AG08395 (cell line): ENCODE data around the gene KRTAP5-5.
"Not testable (repeated sequence)": the region's sequence is repeated elsewhere in the genome, so short reads cannot be mapped to it uniquely, and the experiment has no call there.

Experiments
- DNase-seq: peaks from one replicate; pipeline ENCODE4 v3.0.0; 2012; ENCODE audit warnings: mixed read lengths, low spot score

The KRTAP5-5 gene

DNA sequence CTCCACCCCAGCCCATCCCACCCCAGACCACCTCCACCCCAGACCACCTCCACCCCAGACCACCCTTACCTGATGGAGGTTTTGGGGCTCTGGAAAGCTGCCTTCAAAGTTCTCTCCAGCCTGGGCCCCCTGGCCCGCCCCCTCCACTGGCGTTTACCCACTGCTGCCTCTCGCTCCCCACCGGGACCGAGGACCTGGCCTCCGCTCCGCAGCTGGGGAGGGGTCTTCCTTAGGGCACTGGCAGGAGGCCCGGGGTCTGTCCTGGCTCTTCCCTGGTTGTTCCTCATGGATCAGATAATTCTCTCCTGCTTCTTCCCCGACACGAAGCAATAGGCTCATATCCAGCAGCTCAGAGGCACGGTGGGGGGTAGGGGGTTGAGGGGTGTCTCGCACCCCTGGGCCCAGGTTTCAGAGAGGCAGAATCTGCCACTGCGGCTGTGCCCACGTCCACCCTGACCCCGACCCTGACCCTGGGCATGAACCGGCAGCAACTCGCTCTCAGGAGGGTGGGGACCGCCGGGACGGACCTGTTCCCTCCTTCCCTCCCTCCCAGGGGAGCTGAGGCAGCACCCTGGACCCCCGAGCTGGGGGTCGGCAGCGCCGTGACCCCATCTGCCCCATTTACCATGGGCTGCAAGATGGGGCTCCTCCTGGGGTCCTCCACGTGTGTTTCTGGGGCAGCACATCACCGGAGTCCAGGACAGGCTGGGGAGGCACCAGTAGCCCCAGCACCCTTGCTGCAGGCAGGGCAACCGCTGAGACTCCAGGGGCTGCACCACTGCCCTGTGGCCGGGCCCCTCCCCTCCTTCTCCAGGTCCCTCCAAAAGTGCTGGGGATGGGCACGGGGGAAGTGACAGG is 12.9 kb downstream of the KRTAP5-5 start:
- no peak for DNase-seq

DNA sequence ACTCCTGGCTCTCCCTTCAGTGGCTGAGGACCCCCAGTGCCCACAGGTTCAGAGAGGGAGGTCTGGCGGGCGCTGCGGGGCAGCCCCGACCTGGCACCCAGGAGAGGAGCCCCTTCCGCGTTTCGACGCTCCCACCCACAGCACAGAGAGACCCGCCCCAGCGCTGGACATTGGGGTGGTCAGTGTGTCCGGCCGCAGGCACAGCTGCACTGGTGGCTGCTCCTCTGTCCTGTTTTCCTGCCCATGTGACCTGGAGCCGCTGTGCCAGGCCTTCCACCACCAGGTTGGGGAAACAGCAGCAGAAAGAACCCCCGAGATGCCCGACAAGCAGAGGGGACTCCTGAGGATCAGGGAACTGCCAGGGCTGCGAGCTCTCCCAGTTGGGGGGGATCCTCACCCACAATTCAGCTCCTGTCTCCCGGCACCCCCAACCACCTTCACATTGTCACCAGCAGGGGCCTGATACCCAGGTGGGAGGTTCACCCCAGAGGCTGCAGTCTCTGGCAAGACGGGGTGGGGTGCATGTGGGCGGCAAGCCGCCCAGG is 13.6 kb downstream of the KRTAP5-5 start:
- DNase-seq = no peak

DNA sequence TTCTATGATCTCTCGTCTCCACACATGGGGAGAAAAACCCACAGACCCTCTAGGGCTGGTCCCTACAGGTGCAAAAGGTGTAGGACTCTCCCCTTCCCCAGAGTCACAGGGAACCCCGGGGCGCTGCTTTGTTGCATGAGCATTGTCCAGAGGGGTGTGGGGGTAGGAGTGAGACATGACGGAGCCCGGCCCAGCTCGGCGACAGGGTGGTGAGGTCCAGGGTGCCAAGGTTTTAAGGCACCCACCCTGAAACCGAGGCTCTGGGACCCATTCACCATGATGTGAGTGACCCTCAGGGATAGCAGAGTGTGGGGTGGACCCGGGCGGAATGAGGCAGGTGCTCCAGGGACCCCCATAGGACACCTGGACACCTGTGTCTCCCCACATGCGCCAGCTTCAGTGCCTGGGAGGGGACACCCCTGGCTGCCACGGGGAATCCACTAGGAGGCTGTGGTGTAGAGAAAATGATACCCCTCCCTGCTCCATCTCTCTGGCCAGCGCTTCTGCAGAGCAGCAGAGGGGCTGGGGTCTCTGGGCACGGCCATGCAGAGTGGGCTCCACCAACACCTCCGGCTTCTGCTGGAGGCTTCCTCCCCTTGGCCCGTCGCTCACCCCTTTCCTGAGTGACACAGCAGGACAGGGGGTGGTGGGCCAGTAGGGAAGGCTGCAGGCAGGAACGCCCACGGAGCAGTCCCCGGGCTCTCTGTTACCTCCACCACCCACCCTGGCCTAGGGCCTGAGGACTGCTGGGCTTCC is 15.2 kb downstream of the KRTAP5-5 start:
- DNase-seq = no peak

DNA sequence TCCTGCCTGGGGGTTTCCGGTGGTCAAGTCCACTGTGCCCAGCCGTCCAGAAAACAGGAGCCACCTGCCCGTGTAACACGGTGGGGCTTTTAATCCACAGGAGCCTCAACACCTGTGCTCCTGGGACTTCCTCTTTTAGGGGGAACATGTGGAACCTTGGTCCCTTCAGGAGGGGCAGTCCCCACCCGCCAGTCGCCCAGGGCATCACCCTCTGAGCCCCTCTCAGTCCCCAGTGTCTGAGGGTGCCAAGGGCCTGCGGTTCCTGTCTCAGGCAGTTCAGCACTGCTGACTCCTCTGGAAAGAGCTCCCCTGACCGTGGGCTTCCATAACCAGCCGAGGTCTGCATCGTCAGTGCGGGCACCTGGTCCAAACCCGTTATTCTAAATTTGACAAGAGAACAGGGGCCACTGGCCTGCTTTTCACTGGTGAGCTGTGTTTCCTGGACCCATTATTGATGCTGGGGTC is 15.8 kb downstream of the KRTAP5-5 start:
- DNase-seq = no peak

DNA sequence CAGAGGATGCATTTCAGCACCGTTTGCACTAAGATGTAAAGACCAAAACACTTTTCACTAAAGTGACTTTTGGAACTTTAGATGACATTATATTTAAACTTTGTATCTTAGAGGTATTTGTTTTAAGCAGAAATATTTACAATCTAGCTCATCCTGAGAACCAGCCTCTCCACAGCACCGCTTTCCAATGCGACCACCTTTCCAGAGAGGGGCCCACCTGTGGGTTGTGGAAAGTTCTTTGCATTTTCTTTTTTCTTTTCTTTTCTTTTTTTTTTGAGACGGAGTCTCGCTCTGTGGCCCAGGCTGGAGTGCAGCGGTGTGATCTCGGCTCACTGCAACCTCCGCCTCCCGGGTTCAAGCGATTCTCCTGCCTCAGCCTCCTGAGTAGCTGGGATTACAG is 17.0 kb downstream of the KRTAP5-5 start:
- DNase-seq = not testable (repeated sequence)

DNA sequence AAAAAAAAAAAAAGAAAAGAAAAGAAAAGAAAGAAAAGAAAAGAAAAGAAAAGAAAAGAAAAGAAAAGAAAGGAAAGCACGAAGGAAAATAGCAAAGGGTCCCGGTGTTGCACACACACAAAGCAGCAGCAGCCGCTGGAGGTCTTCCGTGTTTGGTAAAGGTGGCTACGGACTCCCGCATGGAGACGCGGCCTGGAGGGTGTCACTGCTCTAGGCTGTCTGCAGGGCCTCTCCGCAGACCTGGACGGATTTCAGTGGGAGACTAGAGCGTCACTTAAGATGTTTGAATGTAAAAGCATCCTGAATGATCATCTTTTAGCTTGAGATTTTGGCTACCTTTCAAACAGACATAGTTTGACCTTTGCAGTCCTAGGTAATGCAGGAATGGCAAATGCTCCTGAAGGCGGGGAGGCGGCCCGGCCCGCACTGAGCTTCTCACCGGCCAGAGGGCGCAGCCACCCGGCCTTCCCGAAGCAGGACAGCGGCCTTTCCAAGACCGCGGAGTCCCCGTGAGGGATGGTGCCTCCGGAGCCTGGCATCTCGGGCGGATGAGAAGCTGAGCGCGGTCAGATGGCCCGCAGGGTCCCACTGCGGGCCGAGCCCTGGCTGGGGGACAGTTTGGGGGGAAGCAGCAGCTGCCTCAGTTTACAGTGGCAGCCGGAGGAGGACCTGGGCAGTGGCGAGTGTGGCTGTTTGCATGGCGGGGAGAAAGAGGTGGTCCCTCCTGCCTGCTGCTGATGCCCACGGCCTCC is 18.5 kb downstream of the KRTAP5-5 start:
- DNase-seq = no peak

DNA sequence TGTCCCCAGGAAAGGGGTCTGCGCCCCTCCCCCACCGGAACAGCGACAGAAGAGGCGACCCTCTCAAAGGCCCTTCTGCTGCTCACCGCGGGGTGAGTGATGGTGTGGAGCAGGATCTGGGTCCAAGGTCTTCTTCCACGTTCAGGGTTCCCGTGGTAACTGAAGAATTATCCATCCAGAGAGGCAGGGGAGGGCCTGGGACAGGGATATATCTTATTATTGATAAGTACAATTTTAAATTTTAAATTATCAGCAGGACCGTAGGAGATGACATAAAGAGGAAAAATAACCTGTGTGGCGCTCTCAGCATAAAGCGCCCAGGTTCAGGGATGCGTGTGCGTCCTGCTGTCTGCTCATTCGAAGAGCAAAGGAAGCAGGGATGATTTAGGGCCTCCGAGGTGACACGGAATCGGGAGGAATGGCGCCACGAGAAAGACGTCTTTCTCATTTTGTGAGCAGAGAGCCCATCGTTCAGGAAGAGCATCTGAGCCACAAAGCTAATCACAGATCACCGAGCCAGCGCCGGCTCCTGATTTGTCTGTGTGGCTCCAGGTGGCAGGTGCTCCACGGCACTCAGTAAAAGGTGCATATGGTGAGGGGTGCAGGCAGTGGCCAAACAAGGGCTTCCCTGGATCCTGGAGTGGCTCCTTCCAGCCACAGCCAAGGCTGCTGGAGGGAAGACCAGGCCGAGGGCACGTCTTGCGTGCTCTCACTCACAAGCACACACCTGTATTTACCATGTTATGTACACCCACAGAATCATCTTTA is 19.3 kb downstream of the KRTAP5-5 start:
- DNase-seq = no peak

DNA sequence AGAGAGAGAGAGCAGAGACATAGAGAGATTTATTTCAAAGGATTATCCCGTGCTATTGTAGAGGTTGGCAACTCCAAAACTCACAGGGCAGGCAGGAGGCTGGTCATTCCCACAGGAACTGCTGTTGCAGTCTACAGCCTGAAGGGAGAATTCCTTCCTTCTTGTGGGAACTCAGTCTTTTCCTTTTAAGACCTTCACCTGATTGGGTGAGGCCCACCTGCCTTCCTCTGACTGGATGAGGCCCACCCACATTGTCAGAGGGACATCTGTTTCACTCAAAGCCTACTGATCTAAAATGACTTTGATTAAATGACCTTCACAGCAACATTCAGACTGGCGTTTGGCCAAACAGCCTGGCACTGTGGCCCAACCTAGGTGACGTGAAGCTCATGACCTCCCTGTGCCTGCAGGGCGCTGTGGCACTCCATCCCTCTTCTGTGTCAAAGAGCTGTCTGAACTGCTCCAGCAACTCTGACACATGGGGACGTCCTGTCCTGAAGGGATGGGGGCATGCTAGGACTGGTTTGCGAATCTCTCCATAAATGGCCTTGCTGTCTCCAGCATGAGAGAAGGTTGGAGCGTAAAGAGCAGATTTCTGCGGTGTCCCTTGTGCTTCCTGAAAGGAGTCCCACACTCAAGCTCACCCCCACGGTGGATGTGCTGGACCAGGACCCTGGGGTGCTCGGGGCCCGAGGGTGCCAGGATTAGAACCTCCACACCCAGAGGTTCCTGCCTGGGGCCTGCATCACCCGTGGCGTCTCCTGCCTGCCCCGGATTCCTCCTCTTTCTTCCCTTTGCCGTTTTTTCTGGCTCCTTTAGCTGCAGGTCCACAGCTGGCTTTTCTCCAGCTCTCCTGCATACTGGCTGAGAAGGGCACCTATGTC is 20.7 kb downstream of the KRTAP5-5 start:
- DNase-seq = no peak

DNA sequence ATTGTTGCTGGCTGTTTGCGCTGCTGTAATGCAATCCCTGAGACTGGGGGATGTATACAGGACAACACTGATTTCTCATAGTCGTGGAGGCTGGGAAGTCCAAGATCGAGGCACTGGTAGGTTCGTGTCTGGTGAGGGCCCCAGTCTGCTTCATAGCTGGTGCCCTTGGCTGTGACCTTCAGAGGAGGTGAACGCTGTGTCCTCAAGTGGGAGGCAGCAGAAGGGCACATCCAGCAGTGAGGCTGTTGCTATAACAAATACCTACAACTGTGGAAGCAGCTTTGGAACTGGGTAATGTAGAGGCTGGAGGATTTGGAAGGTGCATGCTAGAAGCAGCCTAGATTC is 21.3 kb downstream of the KRTAP5-5 start:
- DNase-seq = no peak

DNA sequence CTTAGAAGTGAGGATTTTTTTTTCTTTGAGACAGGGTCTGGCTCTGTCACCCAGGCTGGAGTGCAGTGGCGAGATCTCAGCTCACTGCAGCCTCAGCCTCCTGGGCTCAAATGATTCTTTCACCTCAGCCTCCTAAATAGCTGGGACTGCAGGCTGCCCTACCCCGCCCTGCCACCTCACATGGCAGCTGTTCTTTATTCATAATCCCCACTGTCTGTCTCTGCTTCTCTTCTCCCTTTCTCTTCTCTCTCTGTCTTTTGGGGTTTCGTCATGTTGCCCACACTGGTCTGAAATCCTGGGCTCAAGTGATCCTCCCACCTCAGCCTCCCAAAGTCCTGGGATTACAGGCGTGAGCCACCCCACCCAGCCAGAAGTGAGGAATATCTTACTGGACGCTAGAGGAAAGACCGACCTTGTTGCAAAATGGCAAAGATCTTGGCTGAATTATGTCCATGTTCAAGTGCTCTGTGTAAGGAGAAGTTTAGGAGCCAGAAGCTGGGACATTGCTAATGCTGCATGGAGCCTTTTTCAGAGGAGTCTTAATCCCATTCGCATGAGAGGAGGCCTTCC is 21.9 kb downstream of the KRTAP5-5 start:
- no peak for DNase-seq

DNA sequence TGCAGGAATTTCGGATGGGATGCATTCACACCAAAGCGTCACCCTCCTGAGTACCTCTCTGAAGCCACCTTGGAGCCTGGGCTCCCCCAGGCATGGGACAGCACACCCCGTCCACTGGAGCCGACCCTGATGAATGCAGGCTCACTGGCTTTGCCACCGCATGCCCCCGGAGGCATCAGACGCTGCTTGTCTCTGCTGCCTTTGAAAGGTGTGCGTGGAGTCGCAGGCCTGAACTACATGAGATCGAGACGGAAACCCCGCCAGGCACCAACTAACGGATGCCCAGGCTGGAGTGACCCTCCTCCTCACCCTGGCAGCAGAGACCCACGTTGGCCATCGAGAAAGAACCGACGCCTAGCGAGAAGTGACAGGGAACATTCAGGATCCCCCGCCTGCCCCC is 22.5 kb downstream of the KRTAP5-5 start:
- DNase-seq = no peak

DNA sequence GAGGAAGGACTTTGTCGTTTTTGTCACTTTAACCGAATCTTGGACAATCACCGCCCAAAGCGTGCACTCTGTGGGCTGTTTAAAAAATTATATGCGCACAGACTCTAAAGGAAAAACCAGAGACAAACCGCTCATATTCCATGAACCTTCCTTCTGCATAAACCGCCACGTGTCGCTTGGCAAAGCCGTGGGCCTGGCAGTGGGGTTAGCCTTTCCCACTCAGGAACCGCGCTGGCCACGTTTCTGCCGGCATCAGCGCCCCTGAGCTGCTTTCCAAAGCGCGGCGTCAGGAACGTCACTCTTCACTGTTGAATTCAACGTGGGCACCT is 22.8 kb downstream of the KRTAP5-5 start:
- no peak for DNase-seq

DNA sequence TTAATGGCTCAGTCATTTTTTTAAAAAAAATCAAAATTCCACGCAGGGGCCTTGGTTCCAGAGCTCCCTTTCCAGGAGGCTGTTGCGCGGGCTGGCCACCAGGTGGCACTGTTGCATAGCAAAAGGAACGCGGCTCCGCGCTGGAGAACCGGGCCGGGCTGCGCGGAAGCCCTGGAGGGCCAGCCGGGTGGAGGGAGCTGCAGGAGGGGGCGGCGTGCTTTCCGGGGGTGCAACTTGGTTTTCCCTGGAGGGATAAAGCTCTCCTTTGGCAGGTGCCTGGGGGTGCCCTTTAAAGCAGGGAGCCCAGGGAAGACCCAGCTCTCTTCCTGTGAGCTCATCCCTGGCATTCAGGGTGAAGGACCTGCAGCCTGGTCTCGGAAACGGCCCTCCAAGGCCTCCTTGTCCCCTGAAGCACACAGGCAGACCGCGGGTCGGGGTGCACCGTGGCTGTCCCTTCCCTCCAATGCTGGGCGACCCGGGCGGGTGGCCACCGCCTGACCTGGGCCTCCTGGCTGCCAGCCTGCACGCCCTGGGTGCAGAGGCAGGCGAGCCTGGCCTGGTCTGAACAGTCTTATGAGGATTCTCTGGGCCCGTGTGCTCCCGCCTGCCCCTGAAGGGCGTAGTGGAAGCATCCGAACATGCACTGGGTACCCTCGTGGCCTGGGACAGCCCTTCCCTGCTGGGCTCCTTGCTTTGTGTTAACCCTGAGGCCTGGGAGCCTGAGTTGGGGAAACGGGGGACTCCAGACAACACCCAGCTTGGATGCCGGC is 23.4 kb downstream of the KRTAP5-5 start:
- peak; percentile 90 for DNase-seq

DNA sequence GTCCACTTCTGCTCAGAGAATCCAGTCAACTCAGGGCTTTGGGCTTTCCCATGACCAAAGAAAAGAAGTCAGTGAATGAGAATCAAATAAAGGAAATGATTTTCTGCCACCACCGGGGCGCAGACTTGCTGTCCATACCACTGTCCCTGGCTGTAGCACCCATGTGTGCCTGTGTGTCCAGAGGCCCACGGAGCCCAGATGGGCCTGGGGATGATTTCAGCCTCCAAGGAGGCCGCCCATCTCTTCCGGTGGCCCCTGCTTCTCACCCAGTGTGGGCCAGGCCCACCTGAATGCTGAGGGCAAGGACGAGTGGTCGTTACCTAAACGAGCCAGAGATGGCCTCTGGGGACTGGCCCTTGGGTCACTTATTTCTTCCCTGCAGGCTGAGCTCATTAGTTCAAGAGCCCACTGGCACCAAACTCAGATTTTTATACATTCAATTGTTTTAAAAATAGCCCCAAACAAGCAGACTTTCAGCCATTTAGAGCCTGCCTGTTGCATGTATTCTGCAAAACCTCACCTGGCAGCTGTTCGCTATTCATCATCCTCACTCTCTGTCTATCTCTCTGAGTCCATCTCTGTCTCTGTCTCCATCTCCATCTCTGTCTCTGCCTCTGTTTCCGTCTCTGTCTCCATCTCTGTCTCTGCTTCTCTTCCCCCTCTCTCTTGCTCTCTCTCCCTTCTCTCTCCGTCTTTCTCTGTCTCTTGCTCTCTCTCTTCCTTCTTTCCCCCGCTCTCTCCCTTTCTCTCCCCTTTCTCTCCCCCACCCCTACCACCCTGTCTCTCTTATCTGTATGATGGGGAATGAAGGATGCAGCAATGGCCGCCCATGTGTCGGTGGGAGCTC is 24.2 kb downstream of the KRTAP5-5 start:
- DNase-seq = no peak

DNA sequence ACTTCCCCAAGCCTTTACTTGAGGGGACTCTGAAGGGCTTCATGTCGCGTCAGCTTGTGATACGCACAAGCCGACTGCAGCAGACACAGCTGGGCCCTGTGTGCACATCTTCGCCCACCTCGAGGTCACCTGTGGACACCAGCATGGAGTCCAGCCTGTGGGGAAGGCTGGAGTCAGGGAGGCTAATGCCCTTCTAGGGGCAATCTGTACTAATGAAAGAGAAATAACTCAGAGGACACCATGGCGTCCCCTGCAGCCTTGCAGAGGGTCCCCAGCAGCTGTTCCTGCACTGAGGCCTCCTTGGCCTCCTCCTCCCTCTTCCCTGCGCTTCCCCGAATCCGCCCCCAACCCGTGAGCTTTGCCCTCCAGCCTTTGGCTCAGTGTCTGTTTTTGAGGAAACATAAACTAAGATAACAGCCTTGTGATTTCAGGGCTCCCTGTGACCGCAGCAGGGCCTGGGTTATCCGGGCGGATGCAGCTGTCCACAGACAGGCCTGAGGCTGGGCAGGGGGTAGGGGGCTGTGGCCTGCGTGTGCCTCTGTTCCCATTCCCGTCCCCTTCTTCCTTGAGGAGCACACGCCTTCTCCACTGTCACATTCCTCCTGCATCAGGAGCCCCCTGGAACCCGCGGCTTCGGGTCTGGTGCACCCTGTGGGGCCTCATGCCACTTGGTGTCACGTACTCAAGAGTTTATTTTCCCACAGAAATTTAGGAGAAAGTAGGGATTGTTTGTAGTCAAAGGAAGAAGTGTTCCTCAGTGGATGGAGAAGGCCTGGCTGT is 25.0 kb downstream of the KRTAP5-5 start:
- DNase-seq = no peak

DNA sequence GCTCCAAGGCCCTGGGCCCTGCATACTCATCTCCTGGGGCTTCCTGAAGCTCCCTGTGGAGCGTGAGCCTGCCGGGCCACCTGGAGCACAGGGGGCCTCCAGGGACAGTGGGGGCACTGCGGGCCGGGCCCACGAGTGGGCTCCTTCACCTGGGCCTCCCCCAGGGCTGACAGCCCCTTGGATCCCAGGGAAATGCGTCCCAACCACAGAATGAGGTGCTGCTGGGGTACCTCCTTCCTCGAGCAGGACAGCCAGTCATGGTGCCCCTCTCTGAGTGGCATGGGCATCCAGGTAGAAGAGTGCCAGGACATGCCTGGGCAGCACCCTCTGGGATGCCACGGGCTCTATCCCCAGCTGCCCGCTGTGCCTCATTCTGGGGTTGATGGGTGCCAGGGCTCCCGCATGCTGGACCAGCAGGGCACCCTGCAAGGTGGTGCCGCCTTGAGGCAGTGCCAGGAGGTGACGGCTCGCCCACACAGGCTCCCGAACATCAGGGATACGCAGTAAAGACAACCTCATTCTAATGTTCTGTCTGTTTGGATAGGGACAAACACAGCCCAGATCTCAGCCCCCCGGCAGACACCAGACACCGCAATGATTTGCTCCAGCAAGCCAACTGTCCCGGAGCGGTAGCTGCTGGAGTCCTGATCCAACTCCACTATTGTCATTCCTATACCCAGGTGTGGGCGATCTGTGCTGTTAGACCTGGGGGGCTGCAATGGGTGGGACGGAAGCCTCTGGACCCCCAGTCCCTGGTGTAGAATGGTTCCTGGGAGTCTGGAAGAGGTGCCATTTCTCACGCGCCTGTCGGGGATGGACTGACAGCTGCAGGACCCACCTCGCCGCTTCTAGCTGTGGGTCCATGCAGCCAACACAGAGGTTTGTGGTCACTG is 25.8 kb downstream of the KRTAP5-5 start:
- no peak for DNase-seq

DNA sequence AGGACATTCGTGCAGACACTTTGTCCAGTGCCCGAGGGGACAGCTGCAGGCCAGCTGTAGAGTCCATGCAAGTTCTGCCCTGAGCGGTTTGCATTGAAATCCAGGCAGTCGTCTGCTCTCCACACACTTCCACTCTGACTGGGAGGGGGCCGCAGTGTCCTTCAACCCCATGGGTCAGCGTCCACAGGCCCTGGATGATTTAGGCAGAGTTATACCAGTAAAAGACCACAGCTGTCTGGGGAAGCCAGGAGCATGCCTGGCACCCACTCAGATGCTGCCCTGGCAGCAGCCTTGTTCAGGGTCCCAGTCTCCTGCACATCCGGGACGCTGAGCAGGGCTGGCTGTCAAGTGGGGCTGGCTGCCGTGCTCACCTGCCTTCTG is 26.5 kb downstream of the KRTAP5-5 start:
- DNase-seq = no peak
